Endometrial microvascular endothelial cells (primary cell): ENCODE data around the gene OLFML1. TPM values are rescaled to one million over a fixed set of nuclear protein-coding genes. Genes with fewer than 3 reads are reported as not detected.

ENCODE experiments used
- in situ Hi-C: cut with HindIII; loops from 2 replicates; pipeline ENCODE4 v1.10.0; 2017; ENCODE audit warnings: low sequenced_read_pairs, low pct_unique_long_range_greater_than_20kb; ENCODE audit errors: inconsistent ontology term
- total RNA-seq: library from RNA; depleted of rRNA; stranded (reverse); fragments of >200 nt; gene quantifications from one replicate; pipeline ENCODE4 v1.2.3, GENCODE V29; 2015; ENCODE audit errors: inconsistent ontology term

The OLFML1 gene
- total RNA-seq: not detected

GRCh38 chr11:7485186-7486097, at the start of gene OLFML1:
OLFML1 (plus strand) TSS chr11:7485506; CDS start chr11:7485876, 370 bp downstream.
- in situ Hi-C loops: no loop called here

- in situ Hi-C loops: no loop called here
Observed at GRCh38 chr11:7436146-7436545, 49.2 kb upstream of the OLFML1 start.

- in situ Hi-C loops: no loop called here
Observed at GRCh38 chr11:7436657-7437056, 48.6 kb upstream of the OLFML1 start.

GRCh38 chr11:7437696-7438095, 47.6 kb upstream of the OLFML1 start:
- in situ Hi-C loops: no loop called here

GRCh38 chr11:7439746-7440320, 45.5 kb upstream of the OLFML1 start:
- in situ Hi-C loops: no loop called here

- in situ Hi-C loops: no loop called here
Observed at GRCh38 chr11:7442588-7443215, 42.6 kb upstream of the OLFML1 start.

- in situ Hi-C loops: no loop called here
Observed at GRCh38 chr11:7444091-7444981, 41.0 kb upstream of the OLFML1 start.

- in situ Hi-C loops: no loop called here
Observed at GRCh38 chr11:7445564-7445963, 39.7 kb upstream of the OLFML1 start.

GRCh38 chr11:7448201-7448600, 37.1 kb upstream of the OLFML1 start:
- in situ Hi-C loops: no loop called here

GRCh38 chr11:7449211-7449840, 36.0 kb upstream of the OLFML1 start:
- in situ Hi-C loops: no loop called here

- in situ Hi-C loops: no loop called here
Observed at GRCh38 chr11:7449841-7450214, 35.5 kb upstream of the OLFML1 start.

GRCh38 chr11:7450836-7451235, 34.5 kb upstream of the OLFML1 start:
- in situ Hi-C loops: no loop called here

- in situ Hi-C loops: no loop called here
Observed at GRCh38 chr11:7451520-7451919, 33.8 kb upstream of the OLFML1 start.

- in situ Hi-C loops: no loop called here
Observed at GRCh38 chr11:7451952-7452494, 33.3 kb upstream of the OLFML1 start.

GRCh38 chr11:7454854-7455253, 30.5 kb upstream of the OLFML1 start:
- in situ Hi-C loops: no loop called here

- in situ Hi-C loops: no loop called here
Observed at GRCh38 chr11:7457211-7457610, 28.1 kb upstream of the OLFML1 start.

GRCh38 chr11:7462706-7463105, 22.6 kb upstream of the OLFML1 start:
- in situ Hi-C loops: no loop called here

- in situ Hi-C loops: no loop called here
Observed at GRCh38 chr11:7467652-7468051, 17.7 kb upstream of the OLFML1 start.
